Measurements from ENCODE around the gene TADA3.

- TF ChIP-seq CEBPZ (IDR thresholded peaks at IDR 0.05; ENCODE audit: borderline replicate concordance, low read depth, low read length) (no peak), ATF3 (IDR thresholded peaks at IDR 0.05) (no peak), ATF3 (CRISPR knock-in tag; conservative IDR thresholded peaks at IDR 0.05) (no peak), TAF7 (tag; IDR thresholded peaks at IDR 0.05) (no peak)
Observed at GRCh38 chr3:9831253-9831652, 39.0 kb upstream of the TADA3 start.

All from K562 (cell line).